SK-N-DZ (cell line): ENCODE results near the gene LRRC4. TPM values are rescaled to one million over a fixed set of nuclear protein-coding genes. Genes with fewer than 3 reads are reported as not detected.

Experiments used
- DNase-seq: peaks from one replicate; pipeline ENCODE4 v3.0.0-alpha.2; 2015; ENCODE audit warnings: low spot score
- polyA plus RNA-seq, 2 experiments: library from polyadenylated mRNA; depleted of rRNA; stranded (reverse); fragments of >200 nt; gene quantifications; 2 replicates each; pipeline ENCODE4 v1.2.3, GENCODE V29; 2014

Gene LRRC4
- polyA plus RNA-seq (2014; cell fraction: cytosol; rRNA removed) = 1.4 and 1.9 TPM in 2 replicates
- 1.4 and 1.9 TPM in 2 replicates for polyA plus RNA-seq (2014; cell fraction: nucleus; rRNA removed)

GRCh38 chr7:128030654-128031611, at the start of gene LRRC4:
Gene LRRC4 (minus strand): TSS chr7:128031437. CDS start chr7:128030640, 797 bp downstream.
- DNase-seq = peak; percentile 28

- no peak for DNase-seq
Measured at GRCh38 chr7:128080169-128080568, 48.9 kb upstream of the LRRC4 start.

- no peak for DNase-seq
Measured at GRCh38 chr7:128078309-128078708, 47.1 kb upstream of the LRRC4 start.

GRCh38 chr7:128076796-128077271, 45.6 kb upstream of the LRRC4 start:
- DNase-seq = no peak

GRCh38 chr7:128076196-128076795, 45.1 kb upstream of the LRRC4 start:
- DNase-seq = no peak

GRCh38 chr7:128075242-128076095, 44.2 kb upstream of the LRRC4 start:
- DNase-seq = no peak

GRCh38 chr7:128074736-128075135, 43.5 kb upstream of the LRRC4 start:
- DNase-seq = no peak

- no peak for DNase-seq
Measured at GRCh38 chr7:128074336-128074735, 43.1 kb upstream of the LRRC4 start.

- DNase-seq = no peak
Measured at GRCh38 chr7:128073671-128074310, 42.6 kb upstream of the LRRC4 start.

- no peak for DNase-seq
Measured at GRCh38 chr7:128071801-128072200, 40.6 kb upstream of the LRRC4 start.

GRCh38 chr7:128071376-128071775, 40.1 kb upstream of the LRRC4 start:
- no peak for DNase-seq

GRCh38 chr7:128069373-128070364, 38.4 kb upstream of the LRRC4 start:
- DNase-seq = no peak

- no peak for DNase-seq
Measured at GRCh38 chr7:128068785-128069184, 37.5 kb upstream of the LRRC4 start.

GRCh38 chr7:128067983-128068382, 36.7 kb upstream of the LRRC4 start:
- no peak for DNase-seq

- no peak for DNase-seq
Measured at GRCh38 chr7:128066858-128067257, 35.6 kb upstream of the LRRC4 start.

GRCh38 chr7:128066395-128066794, 35.2 kb upstream of the LRRC4 start:
- no peak for DNase-seq

GRCh38 chr7:128065872-128066271, 34.6 kb upstream of the LRRC4 start:
- no peak for DNase-seq

- no peak for DNase-seq
Measured at GRCh38 chr7:128063088-128063487, 31.9 kb upstream of the LRRC4 start.

- no peak for DNase-seq
Measured at GRCh38 chr7:128060018-128060417, 28.8 kb upstream of the LRRC4 start.
